Measurements from ENCODE around the gene PRR36.
"Not testable (repeated sequence)": the region's sequence is repeated elsewhere in the genome, so short reads cannot be mapped to it uniquely, and the experiment has no call there.

PRR36 gene

GRCh38 chr19:7898967-7899366 lies 24.8 kb upstream of the PRR36 start:
- DNase-seq (ENCODE audit: low read depth) = no peak

GRCh38 chr19:7897292-7897691 lies 23.1 kb upstream of the PRR36 start:
- DNase-seq (ENCODE audit: low read depth) = no peak

DNA sequence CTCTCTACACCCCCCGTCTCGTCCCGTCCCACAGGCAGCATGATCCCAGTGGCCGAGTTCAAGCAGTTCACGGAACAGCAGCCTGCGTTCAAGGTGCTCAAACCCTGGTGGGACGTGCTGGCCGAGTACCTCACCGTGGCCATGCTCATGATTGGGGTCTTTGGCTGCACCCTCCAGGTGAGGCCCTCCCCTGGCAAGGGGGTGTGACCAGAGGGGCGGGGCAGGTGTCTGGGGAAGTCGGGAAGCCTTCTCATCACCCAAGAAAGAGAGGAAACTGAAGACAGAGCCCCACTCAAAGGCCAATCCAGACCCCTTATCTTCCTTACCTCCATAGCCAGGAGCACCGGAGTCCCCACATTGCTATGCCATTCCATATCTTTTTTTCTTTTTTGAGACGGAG lies 21.4 kb upstream of the PRR36 start:
- DNase-seq (ENCODE audit: low read depth) = no peak

- no peak for DNase-seq (ENCODE audit: low read depth)
Observed at GRCh38 chr19:7894612-7895309, 20.6 kb upstream of the PRR36 start.

GRCh38 chr19:7893362-7894101 lies 19.3 kb upstream of the PRR36 start:
- not testable (repeated sequence) for DNase-seq (ENCODE audit: low read depth)

DNA sequence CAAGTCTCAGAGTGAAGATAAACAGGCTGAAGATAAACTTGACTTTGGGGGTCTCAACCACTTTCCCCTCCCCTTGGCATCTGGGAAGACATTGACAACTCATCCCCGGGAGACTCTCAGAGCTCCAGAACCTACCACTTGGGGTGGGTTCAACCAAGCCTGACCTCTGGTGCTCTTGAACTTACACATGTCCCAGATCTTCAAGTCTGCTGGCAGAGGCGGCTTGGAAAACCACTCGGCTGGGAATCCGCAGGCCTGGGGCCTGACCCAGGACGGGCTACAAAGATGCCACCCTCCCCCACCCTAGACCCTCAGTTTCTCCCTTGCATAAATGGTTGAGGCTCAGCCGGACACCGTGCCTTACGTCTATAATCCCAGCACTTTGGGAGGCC lies 14.6 kb upstream of the PRR36 start:
- no peak for DNase-seq (ENCODE audit: low read depth)

GRCh38 chr19:7888145-7888825 lies 14.1 kb upstream of the PRR36 start, which contains the start of gene LRRC8E:
Gene LRRC8E, plus strand, starts transcription at chr19:7888510. Its CDS starts 7,094 bp downstream, at chr19:7895604.
- no peak for DNase-seq (ENCODE audit: low read depth)

- DNase-seq (ENCODE audit: low read depth) = no peak
Observed at GRCh38 chr19:7887408-7888144, 13.4 kb upstream of the PRR36 start.

DNA sequence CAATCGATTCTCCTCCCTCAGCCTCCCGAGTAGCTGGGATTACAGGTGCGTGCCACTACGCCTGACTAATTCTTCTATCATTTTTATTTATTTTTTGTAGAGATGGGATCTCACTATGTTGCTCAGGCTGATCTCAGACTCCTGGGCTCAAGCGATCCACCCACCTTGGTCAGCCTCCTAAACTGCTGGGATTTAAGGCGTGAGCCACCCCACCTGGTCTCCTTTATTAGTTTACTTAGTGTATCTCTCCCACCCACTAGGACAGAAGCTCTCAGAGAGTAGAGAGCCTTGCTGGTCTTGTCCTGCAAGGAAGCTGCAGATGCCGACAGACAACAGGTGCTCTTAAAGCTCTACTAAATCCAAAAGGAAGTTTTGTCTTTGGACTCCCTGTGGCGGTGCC lies 11.6 kb upstream of the PRR36 start:
- no peak for DNase-seq (ENCODE audit: low read depth)

DNA sequence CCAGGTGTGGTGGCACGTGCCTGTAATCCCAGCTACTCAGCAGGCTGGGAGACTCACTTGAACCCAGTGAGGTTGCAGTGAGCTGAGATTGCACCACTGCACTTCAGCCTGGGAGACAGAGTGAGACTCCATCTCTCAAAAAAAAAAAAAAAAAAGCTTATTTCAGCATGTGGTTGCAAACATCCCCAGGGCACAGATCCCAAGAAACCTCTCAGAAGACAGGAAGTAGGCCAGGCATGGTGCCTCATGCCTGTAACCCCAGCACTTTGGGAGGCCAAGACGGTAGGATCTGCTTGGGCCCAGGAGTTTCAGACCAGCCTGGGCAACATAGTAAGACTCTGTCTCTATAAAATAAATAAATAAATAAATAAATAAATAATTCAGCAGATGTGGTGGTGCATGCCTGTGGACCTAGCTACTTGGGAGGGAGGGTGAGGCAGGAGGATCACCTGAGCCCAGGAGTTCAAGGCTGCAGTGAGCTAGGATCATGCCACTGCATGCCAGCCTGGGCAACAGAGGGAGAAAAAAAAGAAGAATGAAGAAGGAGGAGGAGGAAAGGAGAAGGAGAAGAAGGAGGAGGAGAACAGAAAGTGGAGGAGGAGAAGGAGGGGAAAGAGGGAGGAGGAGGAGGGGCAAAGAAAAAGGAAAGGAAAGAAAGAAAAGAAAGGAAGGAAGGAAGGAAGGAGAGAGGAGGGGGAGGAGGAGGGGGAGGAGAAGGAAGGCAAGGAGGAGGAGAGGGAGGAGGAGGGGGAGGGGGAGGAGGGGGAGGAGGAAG lies 9.8 kb upstream of the PRR36 start:
- DNase-seq (ENCODE audit: low read depth) = no peak

DNA sequence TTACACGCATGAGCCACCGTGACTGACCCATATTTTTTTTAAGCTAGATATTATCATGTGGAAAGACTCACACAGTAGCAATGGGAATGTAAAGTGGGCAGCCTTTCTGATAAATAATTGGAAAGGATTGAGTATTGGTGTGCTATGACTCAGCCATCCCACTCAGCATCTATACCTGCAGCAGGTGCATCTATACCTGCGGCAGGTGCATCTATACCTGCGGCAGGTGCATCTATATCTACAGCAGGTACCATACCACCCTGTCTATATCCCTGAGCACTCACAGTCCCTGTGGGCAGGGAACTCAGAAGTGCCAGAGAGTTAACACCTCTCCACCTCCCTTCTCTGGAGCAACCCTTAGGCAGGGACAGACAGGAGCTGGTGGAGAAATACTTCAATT lies 8.9 kb upstream of the PRR36 start:
- DNase-seq (ENCODE audit: low read depth) = no peak

DNA sequence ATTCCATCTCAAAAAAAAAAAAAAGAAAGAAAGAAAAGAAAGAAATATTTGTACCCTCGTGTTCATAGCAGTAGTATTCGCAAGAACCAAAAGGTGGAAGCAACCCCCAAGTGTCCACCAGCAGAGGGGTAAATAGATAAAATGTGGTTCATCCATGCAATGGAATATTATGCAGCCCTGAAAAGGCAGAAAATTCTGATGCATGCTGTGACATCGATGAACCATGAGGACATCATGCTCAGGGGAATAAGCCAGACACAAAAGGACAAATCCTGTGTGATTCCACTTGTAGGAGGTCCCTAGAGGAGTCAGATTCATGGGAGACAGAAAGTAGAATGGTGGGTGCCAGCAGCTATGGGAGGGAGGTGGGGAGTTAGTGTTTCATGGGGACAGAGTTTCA lies 7.7 kb upstream of the PRR36 start:
- DNase-seq (ENCODE audit: low read depth) = no peak

GRCh38 chr19:7879836-7880235 lies 5.6 kb upstream of the PRR36 start:
- no peak for DNase-seq (ENCODE audit: low read depth)

- no peak for DNase-seq (ENCODE audit: low read depth)
Observed at GRCh38 chr19:7879111-7879807, 5.1 kb upstream of the PRR36 start.

- no peak for DNase-seq (ENCODE audit: low read depth)
Observed at GRCh38 chr19:7877249-7877836, 3.2 kb upstream of the PRR36 start.

DNA sequence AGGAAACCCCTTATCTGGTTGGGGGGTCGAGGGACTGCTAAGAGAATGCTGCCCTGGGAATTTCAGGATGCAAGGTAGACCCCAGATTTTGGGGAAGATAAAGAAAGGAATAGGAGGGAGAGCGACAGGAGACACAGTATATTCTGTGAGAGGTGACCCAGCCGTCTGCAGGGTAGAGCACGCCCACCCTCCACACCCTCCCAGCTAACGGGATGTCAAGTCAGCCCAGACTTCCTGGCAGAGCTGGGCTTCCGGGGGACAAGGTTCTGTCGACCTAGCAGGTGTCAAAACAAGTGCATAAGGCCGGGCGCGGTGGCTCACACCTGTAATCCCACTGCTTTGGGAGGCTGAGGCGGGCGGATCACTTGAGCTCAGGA lies 695 bp upstream of the PRR36 start:
- DNase-seq (ENCODE audit: low read depth) = no peak

DNA sequence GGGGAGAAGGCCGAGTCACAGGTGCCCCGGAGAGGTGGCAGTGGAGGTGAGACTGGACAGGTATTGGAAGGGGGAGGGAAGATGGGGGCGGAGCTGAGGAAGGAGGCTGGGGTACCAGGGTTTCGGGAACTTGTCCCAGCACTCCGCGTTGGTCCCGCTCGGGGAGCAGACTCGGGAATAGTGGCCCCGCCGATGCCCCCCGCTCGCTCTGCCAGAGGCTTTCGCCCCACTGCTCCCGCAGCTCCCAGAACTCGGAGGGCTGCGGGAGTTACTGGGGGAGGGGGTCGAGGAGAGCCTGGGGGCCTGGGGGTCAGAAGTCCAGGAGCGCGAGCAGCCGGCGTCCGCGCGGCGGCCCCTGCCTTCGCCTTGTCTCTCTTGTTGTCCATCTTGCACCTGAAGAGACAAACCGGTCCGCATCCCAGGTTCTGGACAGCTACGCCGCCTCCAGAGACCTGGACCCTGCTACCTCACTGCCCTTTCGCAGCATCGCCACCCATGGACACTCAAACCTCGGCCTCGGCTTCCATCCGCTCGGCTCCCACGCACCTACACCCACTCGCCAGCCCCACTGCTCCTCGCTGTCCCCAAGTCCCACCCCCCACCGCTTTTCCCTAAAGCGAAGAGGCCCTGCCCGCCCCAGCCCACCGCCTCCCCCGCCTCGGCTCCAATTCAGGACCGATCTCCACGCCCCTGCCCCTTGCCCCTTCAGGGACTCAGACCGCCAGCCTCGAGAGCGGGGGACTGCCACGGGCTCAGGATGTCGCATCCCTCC lies 700 bp downstream of the PRR36 start:
- no peak for DNase-seq (ENCODE audit: low read depth)

- DNase-seq (ENCODE audit: low read depth) = no peak
Observed at GRCh38 chr19:7872306-7873204, 1.6 kb downstream of the PRR36 start.
